Jurkat, Clone E6-1 (cell line): Measurements from ENCODE around the gene MYH9.
"Not testable (repeated sequence)": the region's sequence is repeated elsewhere in the genome, so short reads cannot be mapped to it uniquely, and the experiment has no call there.

Experiments
- DNase-seq: peaks from one replicate; pipeline ENCODE4 v3.0.0-alpha.2; 2011; ENCODE audit warnings: low read depth, low spot score
- H3K4me3 ChIP-seq: 2 replicates; pipeline ENCODE4 v1.5.1; 2011; ENCODE audit warnings: mild to moderate bottlenecking, low read length, control low read depth, moderate library complexity

The MYH9 gene

DNA sequence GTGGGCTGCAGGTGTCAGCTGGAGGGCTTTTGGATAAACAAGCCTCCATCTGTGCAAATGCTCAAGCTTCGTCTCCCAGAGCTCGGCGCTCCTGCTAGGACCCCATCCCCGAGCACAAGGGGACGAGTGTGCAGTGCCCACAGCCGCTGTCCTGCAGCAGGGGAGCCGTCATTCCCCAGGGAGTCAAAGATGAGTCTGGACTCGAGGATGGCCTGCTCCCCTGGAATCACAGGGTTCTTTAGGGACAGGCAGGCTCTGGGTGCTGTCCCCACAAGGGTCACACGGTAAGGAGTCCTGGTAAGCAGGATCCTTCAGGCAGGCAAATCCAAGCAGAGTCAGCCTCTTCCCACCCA is 84.7 kb downstream of the MYH9 start:
- DNase-seq: no peak

DNA sequence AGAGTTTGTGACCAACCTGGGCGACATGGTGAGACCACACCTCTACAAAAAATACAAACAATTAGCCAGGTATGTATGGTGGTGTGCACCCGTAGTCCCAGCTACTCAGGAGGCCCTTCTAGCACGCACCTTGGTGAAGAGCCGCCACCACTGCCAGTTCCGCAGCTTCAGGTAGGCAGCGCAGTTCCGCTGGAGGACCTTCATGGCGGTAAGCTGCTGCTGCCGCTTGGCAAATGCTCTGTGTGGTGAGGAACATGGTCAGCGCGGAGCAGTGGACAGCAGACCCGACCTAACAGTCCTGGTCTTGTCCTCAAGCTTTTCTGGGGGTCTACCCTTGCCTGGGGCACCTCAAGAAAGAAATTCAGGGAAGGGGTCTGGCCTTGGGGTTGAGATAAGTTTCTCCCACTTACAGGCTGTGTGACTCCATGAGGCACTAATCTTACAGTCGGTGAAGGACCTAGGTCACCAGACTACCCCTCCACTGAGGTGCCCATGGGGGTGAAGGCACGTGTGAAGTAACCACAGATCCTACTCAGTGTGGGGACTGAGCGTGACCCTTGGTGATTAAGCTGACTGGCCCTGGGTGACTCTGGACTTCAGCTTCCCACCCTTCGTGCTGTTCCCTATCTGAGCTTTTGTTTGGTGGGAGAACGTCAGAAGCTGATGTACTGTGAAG is 85.2 kb downstream of the MYH9 start:
- H3K4me3 ChIP-seq: no peak overlapping the region
- DNase-seq: no peak

More for the DNA sequence above, 84.7 kb downstream of the MYH9 start:
- H3K4me3 ChIP-seq: no peak overlapping the region

DNA sequence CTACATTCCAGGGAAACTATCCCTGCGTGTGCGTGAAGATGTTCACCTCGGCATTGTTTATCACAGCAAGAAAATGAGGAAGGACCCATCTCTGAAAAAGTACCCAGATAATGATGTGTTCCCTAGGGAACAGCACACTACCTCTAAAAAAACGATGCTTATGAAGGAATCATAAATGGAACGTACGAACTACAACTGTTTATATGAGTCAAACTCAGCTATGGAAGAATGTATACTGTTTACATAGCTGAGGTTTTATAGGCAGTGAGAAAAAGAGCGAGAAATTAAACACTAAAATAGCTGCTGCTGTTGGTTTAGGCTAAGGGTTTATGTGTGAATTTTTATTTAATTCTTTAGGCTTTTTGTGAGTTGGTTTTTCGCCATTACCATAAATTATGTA is 85.9 kb downstream of the MYH9 start:
- no peak for DNase-seq

DNA sequence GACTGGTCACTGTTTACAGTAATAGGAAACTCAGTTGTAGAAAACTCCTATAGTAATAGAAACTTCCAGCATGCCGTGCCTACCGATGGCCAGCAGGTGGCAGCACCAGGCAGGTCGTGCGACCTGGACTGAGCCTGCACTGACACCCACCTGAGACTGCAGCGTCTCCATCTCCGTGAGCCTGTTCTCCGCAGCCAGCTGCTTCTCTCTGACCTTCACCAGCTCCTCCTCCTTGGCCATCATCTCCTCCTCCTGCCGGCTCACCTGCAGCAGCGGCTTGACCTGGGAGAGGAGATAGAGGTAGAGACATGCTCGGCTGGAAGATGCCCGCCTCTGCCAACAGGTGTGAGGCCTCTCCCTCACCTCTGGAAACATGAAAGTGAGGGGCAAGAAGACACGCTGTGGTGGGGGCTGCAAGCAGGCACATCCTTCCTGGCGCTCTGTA is 86.4 kb downstream of the MYH9 start:
- no peak overlapping the region for H3K4me3 ChIP-seq
- peak; percentile 61 for DNase-seq

More for the DNA sequence above, 85.9 kb downstream of the MYH9 start:
- no peak overlapping the region for H3K4me3 ChIP-seq

DNA sequence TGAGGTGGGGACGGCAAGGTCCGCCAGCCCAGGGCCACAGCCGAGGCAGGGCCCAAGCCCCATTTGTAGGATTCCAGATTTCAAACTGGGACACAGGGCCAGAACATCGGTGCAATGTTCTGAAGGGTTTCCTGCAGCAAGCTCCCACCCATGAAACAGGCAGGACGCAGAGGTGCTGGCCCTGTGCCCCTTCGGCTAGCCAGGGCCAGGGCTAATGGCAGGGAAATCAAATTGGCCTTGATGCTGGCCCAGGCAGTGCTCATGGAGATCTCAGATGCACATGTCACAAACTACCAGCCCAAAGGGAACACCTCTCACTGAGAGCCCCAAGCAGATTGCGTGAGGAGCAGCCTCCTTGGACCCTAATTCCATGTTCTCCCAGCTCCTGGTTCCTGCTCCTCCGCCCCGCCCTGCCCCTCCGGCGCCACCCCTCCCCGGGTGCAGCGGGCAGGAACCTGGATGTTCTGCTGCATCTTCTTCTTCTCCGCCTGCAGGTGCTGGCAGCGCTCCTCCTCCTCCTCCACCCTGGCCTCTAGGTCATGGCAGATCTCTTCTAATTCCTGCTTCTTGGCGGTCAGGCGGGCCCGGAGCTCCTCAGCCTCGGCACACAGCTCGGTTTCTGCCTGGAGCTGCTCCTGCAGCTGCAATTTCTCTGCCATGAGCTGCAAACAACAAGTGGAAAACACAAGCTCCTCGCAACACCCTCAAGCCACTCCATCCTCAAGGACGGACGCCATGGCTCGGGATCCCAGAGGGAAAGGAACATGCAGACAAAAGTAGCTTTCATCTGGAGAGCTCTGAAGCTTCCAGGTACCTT is 87.2 kb downstream of the MYH9 start:
- no peak for DNase-seq
- H3K4me3 ChIP-seq: no peak overlapping the region

DNA sequence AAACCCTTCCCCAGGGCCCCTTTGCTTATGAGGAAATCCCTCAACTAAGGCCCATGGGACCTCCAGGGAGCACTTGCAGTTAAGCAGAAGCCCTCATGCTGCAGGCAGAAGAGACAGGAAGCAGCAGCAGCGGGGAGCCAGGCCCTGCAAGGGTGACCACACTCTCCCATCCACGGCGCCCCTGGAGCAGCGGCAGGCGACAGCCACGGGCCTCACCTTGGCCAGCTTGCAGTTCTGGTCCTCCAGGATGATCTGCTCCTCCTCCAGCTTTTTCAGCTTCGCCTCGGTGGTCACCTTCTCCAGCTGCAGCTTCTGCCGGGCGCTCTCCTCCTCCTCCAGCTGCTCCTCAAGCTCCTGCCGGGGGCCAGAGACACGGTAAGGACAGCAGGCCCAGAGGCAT is 87.9 kb downstream of the MYH9 start:
- H3K4me3 ChIP-seq: no peak overlapping the region
- no peak for DNase-seq

DNA sequence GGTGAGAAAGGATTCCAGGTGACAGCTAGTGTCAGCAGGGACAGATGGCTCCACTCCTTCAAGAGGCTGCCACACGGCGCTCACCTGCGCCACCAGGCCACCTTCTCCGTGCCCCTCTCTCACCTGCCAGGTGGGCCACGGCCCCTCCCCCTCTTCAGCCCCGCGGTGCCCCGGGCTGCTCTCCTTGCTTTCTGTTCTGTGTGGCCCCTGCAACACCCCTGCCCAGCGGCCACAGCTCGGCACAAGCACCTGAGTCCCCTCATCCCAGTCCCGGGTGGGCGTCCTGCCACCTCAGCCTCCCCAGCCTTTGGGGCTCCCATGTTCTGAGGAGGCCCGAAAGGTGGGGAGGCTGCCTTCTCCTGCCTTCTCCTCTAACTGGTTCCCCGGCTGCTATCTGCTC is 88.5 kb downstream of the MYH9 start:
- DNase-seq: no peak
- no peak overlapping the region for H3K4me3 ChIP-seq

DNA sequence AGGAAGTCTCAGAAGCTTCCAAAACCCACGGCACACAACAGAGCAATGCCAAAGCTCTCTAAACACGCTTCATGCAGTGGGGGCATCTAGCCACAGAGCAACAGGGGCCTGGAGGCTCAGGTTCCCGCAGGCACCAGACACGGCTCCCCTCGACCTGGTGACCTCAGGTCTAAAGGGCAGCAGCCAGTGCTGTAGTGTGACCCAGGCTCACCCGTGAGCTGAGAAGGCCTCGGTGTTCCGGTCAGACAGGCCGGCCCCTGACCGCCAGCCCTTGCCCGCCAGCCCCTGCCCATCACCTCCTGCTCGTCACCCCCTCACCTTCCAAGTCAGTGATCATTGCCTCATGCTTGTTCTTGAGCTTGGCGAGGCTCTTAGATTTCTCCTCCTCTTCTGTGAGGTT is 89.2 kb downstream of the MYH9 start:
- H3K4me3 ChIP-seq: no peak overlapping the region
- DNase-seq: no peak

DNA sequence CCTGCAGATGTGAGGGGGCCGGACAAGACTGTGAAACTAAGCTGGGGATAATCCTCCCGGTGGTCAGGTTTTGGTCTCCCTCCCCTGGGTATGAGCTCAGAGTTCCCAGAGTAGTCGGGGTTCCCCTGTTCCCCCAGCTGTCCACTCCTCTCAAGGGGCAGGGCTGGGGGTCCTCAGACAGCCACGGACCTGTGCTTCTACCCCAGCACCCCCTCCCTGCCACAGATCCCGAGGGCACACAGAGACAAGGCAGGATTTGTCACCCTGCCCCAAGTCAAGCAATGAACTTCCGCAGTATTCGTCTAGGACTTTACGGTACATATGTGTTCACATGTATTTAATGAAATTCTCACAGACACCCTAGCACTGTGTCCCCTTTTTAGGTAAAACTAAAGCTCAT is 89.6 kb downstream of the MYH9 start:
- DNase-seq: no peak
- no peak overlapping the region for H3K4me3 ChIP-seq

DNA sequence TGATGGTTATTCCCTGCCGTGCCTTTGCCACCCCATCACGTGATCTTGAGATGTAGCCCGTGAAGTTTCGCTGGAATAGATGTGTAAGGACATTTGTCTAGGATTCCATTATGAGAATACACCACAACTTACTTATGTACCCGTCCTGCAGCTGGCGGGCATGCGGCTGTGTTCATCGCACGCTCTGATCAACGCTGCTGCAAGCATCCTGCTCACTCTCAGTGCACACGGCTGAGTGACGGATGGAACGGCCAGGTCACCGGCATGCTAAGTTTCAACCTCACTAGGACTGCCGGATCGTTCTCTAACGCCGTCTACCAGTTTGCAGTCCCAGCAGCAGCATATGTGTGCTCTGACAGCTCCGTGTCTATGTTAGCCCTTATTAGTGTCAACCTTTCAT is 90.2 kb downstream of the MYH9 start:
- no peak overlapping the region for H3K4me3 ChIP-seq
- no peak for DNase-seq

DNA sequence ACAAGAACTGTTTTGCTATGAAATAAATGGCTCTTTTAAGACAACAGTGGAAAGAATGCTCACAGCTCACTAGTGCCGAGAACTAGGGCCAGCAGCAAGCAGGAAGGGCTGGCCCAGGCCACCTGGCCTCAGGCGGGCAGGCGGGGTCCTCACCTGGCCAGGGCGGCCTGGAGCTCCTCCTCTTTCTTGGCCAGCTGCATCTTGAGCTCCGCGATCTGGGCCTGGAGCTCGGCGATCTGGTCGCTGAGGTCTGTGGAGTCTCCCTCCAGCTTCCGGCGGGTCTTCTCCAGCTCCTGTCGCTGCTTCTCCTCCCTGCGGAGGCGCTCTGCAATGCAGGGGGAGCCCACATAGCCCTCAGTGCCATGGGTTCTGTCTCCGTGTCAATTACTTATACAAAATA is 91.1 kb downstream of the MYH9 start:
- no peak for DNase-seq
- no peak overlapping the region for H3K4me3 ChIP-seq

DNA sequence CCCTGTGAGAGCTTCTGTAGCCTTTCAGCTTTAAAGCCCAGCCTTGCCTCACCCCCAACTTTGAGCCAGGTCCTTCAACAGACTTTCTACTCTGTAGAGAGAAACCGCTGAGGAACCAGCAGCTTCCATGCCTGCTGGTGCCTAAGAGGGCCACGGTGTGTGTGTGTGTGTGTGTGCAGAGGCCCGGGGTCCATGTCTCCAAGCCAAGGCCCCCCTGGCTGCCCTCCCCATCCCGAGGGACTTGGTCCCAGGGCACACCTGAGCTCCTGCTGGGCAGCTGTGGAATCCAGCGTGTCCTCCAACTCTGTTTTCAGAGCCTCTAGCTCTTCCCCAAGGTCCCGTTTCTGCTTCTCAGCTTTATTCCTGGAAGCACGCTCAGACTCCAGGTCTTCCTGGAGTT is 92.5 kb downstream of the MYH9 start:
- no peak for DNase-seq
- no peak overlapping the region for H3K4me3 ChIP-seq

DNA sequence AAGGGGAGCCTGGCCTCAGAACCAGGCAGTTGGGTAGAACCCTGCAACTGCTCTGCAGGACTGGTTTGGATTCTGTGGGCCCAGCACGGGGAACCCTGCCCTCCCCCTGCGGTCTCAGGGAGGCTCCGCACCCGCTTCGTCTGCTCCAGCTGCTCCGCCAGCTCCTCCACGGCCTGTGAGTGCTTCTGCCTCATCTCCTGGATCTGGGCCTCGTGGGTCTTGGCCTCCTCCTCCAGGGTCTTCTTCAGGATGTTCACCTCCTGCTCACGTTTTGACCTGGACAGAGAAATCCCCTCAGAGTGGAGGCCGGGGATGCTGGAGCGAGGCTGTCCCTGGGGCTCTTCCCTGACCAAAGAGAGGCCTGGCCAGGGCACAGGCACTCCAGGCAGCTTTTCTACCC is 93.0 kb downstream of the MYH9 start:
- no peak for DNase-seq
- H3K4me3 ChIP-seq: no peak overlapping the region

DNA sequence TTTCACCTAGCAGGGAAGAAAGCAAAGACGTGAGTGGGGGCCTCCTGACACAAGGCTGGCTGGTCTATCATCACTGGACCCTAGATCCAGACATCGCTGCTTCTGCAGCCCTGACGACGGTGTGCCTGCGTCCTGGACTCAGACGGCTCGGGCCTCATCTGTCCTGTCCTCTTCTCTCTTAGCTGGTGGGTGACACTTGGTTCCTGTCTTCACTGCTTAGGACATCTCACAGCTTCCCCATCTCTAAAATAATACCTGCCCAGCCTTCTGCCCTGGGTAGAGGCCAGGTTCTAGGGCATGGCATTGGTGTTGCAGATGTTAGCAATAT is 93.5 kb downstream of the MYH9 start:
- H3K4me3 ChIP-seq: no peak overlapping the region
- DNase-seq: no peak

DNA sequence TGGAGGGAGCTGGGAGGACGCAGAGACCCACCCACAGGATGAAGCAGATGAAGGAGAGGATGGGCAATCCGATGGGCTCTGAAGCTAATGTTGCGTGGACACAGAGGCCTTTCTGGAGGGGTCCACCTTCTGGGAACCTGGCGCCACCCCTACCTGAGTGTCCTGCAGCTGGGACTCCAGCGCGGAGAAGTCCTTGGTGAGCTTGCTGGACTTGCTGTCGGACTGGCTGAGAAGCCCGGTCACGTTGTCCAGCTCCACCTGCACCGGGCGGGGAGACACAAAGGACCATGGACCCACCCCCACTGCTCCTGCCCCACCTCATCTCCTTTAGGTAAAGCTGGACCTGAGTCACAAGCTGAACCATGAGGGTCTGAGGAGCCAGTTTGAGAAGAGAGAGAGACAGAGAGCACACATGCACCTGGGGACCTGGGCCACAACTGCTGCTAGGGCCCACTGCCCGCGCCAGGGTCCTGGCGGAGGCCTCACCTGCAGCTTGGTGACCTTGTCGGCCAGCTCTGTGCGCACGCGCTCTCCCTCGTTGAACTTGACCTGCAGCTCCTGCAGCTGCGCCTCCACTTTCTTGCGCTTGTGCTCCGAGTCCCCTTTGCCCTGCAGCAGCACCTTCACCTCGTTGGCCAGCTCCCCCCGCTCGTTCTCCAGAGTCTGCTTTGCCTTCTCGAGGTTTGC is 94.0 kb downstream of the MYH9 start:
- no peak overlapping the region for H3K4me3 ChIP-seq
- no peak for DNase-seq

DNA sequence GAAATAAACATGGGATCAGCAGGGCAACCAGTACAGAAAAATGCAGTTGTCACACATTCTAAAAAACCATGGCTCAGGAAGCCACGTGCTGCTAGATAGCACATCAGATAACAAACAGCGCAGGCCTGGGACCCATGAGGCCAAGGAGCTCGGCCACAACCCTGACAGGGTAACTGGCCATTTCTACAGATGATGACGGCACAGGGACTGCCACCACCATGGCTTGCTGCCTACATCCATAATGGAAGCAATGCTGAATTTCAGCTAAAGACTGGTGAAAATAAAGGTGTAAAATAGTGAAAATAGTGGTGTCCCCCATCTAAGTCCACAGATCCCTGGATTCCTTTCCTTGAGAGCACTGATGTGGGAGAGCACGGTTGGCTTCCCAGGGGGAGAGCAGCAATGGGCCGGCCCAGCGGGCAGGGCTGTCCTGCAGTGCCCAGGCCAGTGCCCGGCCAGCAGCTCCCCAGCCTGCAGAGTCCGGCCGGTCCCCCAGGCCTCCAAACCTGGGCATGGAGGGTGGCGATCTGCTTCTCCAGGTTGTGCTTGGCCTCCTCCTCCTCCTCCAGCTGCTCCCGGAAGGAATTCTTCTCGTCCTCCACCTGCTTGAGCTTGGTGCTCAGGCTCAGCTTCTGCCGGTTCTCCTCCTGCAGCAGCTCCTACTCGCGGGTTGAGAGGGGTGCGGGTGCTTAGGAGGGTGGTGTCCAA is 94.8 kb downstream of the MYH9 start:
- H3K4me3 ChIP-seq: no peak overlapping the region
- DNase-seq: no peak

DNA sequence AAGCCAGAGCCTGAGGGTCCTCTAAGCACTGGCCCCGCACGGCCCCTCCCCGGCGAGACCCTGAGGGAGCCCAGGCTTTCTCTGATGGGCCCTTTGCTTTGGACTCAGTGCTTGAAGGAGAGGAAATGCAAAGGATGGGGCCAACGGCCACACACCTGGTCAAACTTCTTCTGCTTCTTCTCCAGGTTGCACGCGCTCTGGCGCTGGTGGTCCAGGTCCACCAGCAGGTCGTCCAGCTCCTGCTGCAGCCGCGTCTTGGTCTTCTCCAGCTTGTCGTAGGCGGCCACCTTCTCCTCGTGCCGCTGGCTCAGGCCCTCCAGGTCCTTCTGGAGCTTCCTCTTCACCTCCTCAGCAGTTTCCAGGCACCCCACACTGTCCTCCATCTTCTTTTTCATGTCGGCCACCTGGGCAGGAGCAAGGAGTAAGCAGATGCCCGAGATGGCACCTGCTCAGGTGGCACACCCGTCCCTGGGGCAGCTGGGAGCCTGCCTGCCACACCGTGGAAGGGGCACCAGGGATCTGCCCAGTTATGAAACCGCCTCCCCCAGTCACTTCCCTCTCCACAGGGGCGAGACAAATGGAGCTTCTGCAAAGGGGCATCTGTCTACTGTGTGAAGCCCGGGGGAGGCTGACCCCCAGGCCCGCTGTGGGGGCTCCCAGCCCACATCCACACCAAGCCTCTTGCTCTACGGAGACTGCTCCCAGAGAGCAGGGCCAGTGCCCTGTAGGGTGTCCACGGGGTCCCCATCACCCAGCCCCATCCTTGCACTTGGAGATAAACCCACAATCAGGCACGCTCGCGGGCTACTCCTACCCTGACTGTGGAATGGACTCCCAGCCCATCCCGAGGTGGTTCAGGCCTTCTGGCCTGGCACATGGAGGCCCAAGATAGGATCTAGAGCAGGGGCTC is 95.7 kb downstream of the MYH9 start:
- no peak overlapping the region for H3K4me3 ChIP-seq
- no peak for DNase-seq

DNA sequence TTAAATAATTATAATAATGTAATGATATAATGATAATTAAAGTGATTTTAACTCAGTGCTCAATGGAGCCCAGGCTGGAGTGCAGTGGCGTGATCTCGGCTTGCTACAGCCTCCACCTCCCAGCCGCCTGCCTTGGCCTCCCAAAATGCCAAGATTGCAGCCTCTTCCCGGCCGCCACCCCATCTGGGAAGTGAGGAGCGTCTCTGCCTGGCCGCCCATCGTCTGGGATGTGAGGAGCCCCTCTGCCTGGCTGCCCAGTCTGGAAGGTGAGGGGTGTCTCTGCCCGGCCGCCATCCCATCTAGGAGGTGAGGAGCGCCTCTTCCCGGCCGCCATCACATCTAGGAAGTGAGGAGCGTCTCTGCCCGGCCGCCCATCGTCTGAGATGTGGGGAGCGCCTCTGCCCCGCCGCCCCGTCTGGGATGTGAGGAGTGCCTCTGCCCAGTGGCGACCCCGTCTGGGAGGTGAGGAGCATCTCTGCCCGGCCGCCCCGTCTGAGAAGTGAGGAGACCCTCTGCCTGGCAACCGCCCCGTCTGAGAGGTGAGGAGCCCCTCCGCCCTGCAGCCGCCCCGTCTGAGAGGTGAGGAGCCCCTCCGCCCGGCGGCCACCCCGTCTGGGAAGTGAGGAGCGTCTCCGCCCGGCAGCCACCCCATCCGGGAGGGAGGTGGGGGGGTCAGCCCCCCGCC is 97.2 kb downstream of the MYH9 start:
- not testable (repeated sequence) for H3K4me3 ChIP-seq, DNase-seq
